C4-2B (cell line): ENCODE measurements around the gene MUTYH.

ENCODE experiments used
- ZFX ChIP-seq: fragments of 450-650 bp; IDR thresholded peaks from 2 replicates; pipeline ENCODE4 v1.6.1; 2017
- TF ChIP-seq, protein P1 (sequence below): fragments of 450-650 bp; conservative IDR thresholded peaks from 2 replicates; pipeline ENCODE4 v1.5.1; 2017; ENCODE audit warnings: mild to moderate bottlenecking

DNA sequence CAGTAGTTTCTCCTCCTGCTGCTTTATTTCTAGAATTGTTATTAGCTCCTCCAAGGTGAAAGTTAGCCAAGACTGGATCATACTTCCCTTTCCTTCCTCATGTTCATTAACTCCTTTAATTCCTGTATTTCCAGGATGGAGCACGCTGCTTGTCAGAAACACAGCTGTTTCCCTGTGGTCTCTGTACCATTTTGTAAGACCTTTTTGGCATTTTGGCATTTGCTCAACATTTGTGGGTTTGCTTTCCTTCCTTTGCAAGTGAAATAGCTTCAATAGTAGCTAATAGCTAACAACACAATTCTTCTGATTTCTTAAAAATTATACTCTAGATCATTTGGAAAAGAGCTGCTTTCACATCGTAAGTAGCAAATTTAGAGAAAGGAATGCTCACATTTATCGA, 57.9 kb downstream of the MUTYH start:
- TF ChIP-seq, protein P1, sequence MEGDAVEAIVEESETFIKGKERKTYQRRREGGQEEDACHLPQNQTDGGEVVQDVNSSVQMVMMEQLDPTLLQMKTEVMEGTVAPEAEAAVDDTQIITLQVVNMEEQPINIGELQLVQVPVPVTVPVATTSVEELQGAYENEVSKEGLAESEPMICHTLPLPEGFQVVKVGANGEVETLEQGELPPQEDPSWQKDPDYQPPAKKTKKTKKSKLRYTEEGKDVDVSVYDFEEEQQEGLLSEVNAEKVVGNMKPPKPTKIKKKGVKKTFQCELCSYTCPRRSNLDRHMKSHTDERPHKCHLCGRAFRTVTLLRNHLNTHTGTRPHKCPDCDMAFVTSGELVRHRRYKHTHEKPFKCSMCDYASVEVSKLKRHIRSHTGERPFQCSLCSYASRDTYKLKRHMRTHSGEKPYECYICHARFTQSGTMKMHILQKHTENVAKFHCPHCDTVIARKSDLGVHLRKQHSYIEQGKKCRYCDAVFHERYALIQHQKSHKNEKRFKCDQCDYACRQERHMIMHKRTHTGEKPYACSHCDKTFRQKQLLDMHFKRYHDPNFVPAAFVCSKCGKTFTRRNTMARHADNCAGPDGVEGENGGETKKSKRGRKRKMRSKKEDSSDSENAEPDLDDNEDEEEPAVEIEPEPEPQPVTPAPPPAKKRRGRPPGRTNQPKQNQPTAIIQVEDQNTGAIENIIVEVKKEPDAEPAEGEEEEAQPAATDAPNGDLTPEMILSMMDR = no peak
- TF ChIP-seq ZFX = no peak
